Right lobe of liver (tissue), 4 donors: Measurements from ENCODE around the gene ERP27.

Source experiments
- POLR2A ChIP-seq: fragments of 450-650 bp; IDR thresholded peaks from one replicate; pipeline ENCODE4 v1.6.1; 2017; ENCODE audit warnings: antibody characterized with exemption, mild to moderate bottlenecking
- TF ChIP-seq, protein P1 (sequence below), 4 donors: fragments of 200-600 bp in 3 of 4; fragments of 450-650 bp in 1 of 4; IDR thresholded peaks; one replicate each; pipeline versions ENCODE4 v1.5.1 to v1.8.0; 2016 to 2022; ENCODE audit warnings: antibody characterized with exemption in 4 of 4, mild to moderate bottlenecking in 2 of 4
- donor health status: DM: no; HTN: no; CAD: no.
- donor health status: DM: no; HTN: no; CAD: no.
- donor health status: DM: no; HTN: yes; CAD: no.

DNA sequence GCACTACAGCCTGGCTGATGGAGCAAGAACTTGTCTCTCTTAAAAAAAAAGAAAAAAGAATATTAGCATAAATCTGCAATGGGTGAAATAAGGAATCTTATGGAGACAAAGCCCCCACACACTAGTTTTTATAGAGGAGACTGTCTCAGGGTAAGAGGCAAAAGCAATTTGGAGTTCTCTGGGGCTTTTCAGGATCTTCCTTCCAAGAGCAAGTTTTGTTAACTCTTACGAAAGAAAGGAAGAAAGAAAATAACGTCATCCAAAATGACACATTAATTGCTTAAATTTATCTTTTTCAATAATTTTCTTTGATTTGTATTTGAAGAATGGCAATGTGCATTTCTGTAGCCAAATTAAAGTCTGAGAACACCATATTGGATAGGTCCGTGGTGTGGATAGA, 38.3 kb upstream of the ERP27 start:
- TF ChIP-seq, protein P1, sequence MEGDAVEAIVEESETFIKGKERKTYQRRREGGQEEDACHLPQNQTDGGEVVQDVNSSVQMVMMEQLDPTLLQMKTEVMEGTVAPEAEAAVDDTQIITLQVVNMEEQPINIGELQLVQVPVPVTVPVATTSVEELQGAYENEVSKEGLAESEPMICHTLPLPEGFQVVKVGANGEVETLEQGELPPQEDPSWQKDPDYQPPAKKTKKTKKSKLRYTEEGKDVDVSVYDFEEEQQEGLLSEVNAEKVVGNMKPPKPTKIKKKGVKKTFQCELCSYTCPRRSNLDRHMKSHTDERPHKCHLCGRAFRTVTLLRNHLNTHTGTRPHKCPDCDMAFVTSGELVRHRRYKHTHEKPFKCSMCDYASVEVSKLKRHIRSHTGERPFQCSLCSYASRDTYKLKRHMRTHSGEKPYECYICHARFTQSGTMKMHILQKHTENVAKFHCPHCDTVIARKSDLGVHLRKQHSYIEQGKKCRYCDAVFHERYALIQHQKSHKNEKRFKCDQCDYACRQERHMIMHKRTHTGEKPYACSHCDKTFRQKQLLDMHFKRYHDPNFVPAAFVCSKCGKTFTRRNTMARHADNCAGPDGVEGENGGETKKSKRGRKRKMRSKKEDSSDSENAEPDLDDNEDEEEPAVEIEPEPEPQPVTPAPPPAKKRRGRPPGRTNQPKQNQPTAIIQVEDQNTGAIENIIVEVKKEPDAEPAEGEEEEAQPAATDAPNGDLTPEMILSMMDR (IDR thresholded peaks at IDR 0.05) = no peak
- no peak for TF ChIP-seq POLR2A
